Mesothelial cell of epicardium (in vitro differentiated cells): Measurements from ENCODE around the gene GIPC1. TPM values are rescaled to one million over a fixed set of nuclear protein-coding genes. Genes with fewer than 3 reads are reported as not detected.

Experiments
- DNase-seq, 2 experiments: peaks; one replicate each; pipeline ENCODE4 v3.0.0; 2021; ENCODE audit warnings: low spot score in 2 of 2; ENCODE audit not compliant: unreplicated experiment in 2 of 2
- H3K27ac Mint-ChIP-seq: 2 replicates; pipeline ENCODE4 v1.8.0; 2021; ENCODE audit warnings: mixed read lengths
- H3K27me3 Mint-ChIP-seq: 2 replicates; pipeline ENCODE4 v1.8.0; 2021; ENCODE audit warnings: low read depth, mixed read lengths
- H3K36me3 Mint-ChIP-seq: 2 replicates; pipeline ENCODE4 v1.8.0; 2021; ENCODE audit warnings: mixed read lengths
- H3K4me1 Mint-ChIP-seq: 2 replicates; pipeline ENCODE4 v1.8.0; 2021; ENCODE audit warnings: mixed read lengths
- H3K4me3 Mint-ChIP-seq: 2 replicates; pipeline ENCODE4 v1.8.0; 2021; ENCODE audit warnings: mild to moderate bottlenecking, moderate library complexity, mixed read lengths
- H3K9me3 Mint-ChIP-seq: 2 replicates; pipeline ENCODE4 v1.8.0; 2021; ENCODE audit warnings: mixed read lengths
- CTCF ChIP-seq: fragments of 200-600 bp; sonication (generic); IDR thresholded peaks from one replicate; pipeline ENCODE4 v1.5.0; 2021; ENCODE audit warnings: antibody characterized with exemption; ENCODE audit not compliant: unreplicated experiment
- total RNA-seq: library from RNA; stranded (reverse); gene quantifications from 3 replicates; pipeline ENCODE4 v1.2.1, GENCODE V29; 2021

Gene GIPC1
- total RNA-seq, 1 donor from 2014 or later = 108 TPM

- H3K4me1 Mint-ChIP-seq = peaks cover 30% of the 10 kb centered on the region
- no peak for TF ChIP-seq CTCF
- DNase-seq = no peak
- H3K27me3 Mint-ChIP-seq = no peaks in the 10 kb centered on the region
- no peaks in the 10 kb centered on the region for H3K36me3 Mint-ChIP-seq
- H3K27ac Mint-ChIP-seq = peak overlapping the region; percentile 73
- no peak overlapping the region for H3K4me3 Mint-ChIP-seq
- H3K9me3 Mint-ChIP-seq = no peaks in the 10 kb centered on the region
Observed at GRCh38 chr19:14502334-14503092, 6.6 kb upstream of the GIPC1 start.

GRCh38 chr19:14497228-14497921 lies 1.4 kb upstream of the GIPC1 start:
- H3K36me3 Mint-ChIP-seq = peaks cover 9% of the 10 kb centered on the region
- peak overlapping the region; percentile 84 for H3K4me3 Mint-ChIP-seq
- H3K4me1 Mint-ChIP-seq = peaks cover 25% of the 10 kb centered on the region
- no peak for DNase-seq
- no peaks in the 10 kb centered on the region for H3K9me3 Mint-ChIP-seq
- no peaks in the 10 kb centered on the region for H3K27me3 Mint-ChIP-seq
- H3K27ac Mint-ChIP-seq = peak overlapping the region; percentile 93
- no peak for TF ChIP-seq CTCF

DNA sequence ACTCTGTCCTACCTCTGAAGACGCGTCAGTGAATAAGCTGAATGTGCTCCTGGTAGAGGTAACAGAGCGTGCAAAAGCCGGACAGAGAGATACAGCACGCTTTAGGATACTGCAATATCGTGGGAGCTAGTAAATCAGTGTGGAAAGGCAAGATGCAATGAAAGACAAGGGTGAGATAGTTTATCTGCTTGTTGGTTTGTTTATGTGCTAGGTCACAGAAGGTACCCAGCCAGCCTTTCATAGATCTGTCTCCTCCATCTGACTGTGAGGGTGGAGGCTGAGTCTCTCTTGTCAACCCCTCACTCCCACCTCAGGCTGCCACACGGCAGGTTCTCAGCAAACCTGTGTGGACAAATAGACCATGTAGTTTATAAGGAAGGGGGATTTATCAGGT lies 904 bp upstream of the GIPC1 start:
- no peak for TF ChIP-seq CTCF
- peaks cover 9% of the 10 kb centered on the region for H3K36me3 Mint-ChIP-seq
- peak overlapping the region; percentile 84 for H3K4me3 Mint-ChIP-seq

GRCh38 chr19:14495672-14496028 lies 277 bp downstream of the GIPC1 start:
- Mint-ChIP-seq H3K27me3 (no peaks in the 10 kb centered on the region), H3K9me3 (no peaks in the 10 kb centered on the region)

More for the DNA sequence above, 904 bp upstream of the GIPC1 start:
- Mint-ChIP-seq H3K4me1 (peaks cover 25% of the 10 kb centered on the region), H3K9me3 (no peaks in the 10 kb centered on the region), H3K27me3 (no peaks in the 10 kb centered on the region), H3K27ac (peak overlapping the region; percentile 93)
- no peak for DNase-seq

DNA sequence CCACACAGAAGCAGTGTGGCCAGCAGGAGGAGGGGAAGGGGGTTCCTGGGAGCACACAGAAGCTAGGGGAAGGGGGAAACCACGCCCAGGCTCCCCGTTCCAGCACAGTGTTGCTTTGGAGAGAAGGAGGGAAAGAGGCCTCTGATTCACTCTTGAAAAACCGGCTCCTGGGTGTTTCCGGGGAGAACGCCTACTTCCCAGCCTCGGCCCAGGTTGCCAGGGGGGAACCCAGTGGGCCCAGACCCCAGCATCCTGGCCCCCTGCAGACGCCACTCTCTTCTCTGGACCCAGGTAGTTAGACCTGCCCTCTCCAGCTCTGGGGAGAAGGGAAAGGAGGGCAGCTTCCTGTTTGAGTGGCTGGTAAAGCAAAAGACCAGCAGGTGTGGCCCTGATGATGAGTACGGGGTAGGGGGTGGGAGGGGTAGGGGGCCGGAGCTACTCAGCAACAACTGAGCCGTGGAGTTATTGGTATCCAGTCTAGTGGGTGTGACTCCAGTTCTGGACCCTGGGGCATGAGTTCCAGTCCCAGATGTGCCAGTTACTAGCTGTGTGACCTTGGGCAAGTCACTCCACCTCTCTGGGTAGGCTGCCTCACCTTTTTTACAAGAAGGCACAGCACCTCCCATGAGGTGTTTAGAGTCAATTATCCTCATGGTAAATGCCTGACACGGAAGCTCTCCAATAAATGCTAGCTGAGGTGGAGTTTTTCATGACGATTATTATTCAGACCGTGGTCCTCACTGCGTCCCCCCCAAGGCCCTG lies 836 bp downstream of the GIPC1 start:
- no peak for TF ChIP-seq CTCF
- H3K4me3 Mint-ChIP-seq = peak overlapping the region; percentile 84
- H3K27me3 Mint-ChIP-seq = no peaks in the 10 kb centered on the region
- peak overlapping the region; percentile 92 for H3K27ac Mint-ChIP-seq
- no peaks in the 10 kb centered on the region for H3K9me3 Mint-ChIP-seq
- H3K4me1 Mint-ChIP-seq = peaks cover 25% of the 10 kb centered on the region
- H3K36me3 Mint-ChIP-seq = peaks cover 13% of the 10 kb centered on the region
- DNase-seq = no peak

More at GRCh38 chr19:14495672-14496028, 277 bp downstream of the GIPC1 start:
- H3K4me3 Mint-ChIP-seq = peak overlapping the region; percentile 84
- peak overlapping the region; percentile 92 for H3K27ac Mint-ChIP-seq
- H3K36me3 Mint-ChIP-seq = peaks cover 13% of the 10 kb centered on the region
- no peak for TF ChIP-seq CTCF
- DNase-seq = no peak
- peaks cover 25% of the 10 kb centered on the region for H3K4me1 Mint-ChIP-seq
